Right lobe of liver (tissue), 6 donors: ENCODE measurements around the gene IL17C. TPM values are rescaled to one million over a fixed set of nuclear protein-coding genes. Genes with fewer than 3 reads are reported as not detected.

Source experiments
- ATAC-seq, 4 donors: fragments of 200-7000 bp; cut with Tn5 transposase; one replicate each; pipeline ENCODE4 v1.9.1; 2020; ENCODE audit warnings: mild to moderate bottlenecking in 4 of 4, moderate library complexity in 4 of 4
- DNase-seq, 3 donors: peaks; one replicate each; pipeline ENCODE4 v3.0.0-alpha.2; 2020
- H3K27ac ChIP-seq, 3 donors: fragments of 200-600 bp; one replicate each; pipeline ENCODE4 v1.8.0; 2022
- H3K27me3 ChIP-seq, 2 donors: fragments of 200-600 bp; one replicate each; pipeline ENCODE4 v1.8.0; 2022
- H3K36me3 ChIP-seq, 4 donors: fragments of 200-600 bp; sonication (generic) in 1 of 4; one replicate each; pipeline versions ENCODE4 v1.5.1 to v1.8.0; 2017 to 2022; ENCODE audit warnings: control low read depth in 1 of 4
- H3K4me1 ChIP-seq, 4 donors: fragments of 200-600 bp; sonication (generic) in 1 of 4; one replicate each; pipeline versions ENCODE4 v1.5.1 to v1.8.0; 2017 to 2022; ENCODE audit warnings: control low read depth in 1 of 4
- H3K4me3 ChIP-seq, 3 donors: fragments of 200-600 bp; one replicate each; pipeline ENCODE4 v1.8.0; 2022
- H3K9me3 ChIP-seq, 4 donors: fragments of 200-600 bp; sonication (generic) in 1 of 4; one replicate each; pipeline versions ENCODE4 v1.5.1 to v1.8.0; 2017 to 2022; ENCODE audit warnings: control low read depth in 1 of 4
- CTCF ChIP-seq, 4 donors: fragments of 200-600 bp in 3 of 4; fragments of 450-650 bp in 1 of 4; IDR thresholded peaks; one replicate each; pipeline versions ENCODE4 v1.5.1 to v1.8.0; 2016 to 2022; ENCODE audit warnings: antibody characterized with exemption in 4 of 4, mild to moderate bottlenecking in 2 of 4
- POLR2A ChIP-seq: fragments of 450-650 bp; IDR thresholded peaks from one replicate; pipeline ENCODE4 v1.6.1; 2017; ENCODE audit warnings: antibody characterized with exemption, mild to moderate bottlenecking
- WGBS: methylation state at CpG from one replicate; pipeline ENCODE4 v1.1.6; 2018; ENCODE audit warnings: low coverage, low lambda C conversion rate; ENCODE audit not compliant: insufficient coverage; ENCODE audit errors: missing lambda C conversion rate; 5-methylcytosine and 5-hydroxymethylcytosine counted together
- intact Hi-C, 2 donors: fragments of 100-400 bp; cut with DNase I; formaldehyde crosslinking; loops; one replicate each; pipeline versions ENCODE4 v1.11.2 to v1.14.1; 2022
- total RNA-seq, 6 experiments: library from RNA; depleted of rRNA in 2 of 6; stranded (reverse); fragments of >200 nt in 2 of 6; fragmentation: NEBNext Ultra II Directional in 3 of 6; extraction: Animal tissue kit (Norgen Biotek cat#: 25700) in 3 of 6; gene quantifications; one replicate each; pipeline versions ENCODE4 v1.1.0 to v1.2.4, GENCODE V29; 2016 to 2023
- donor health status: DM: no; HTN: yes; CAD: no.
- donor health status: DM: no; HTN: no; CAD: no.
- donor health status: DM: no; HTN: no; CAD: no.
- donor health status: DM: no; HTN: yes; CAD: no.
- donor health status: DM: no; HTN: yes; CAD: no.

Gene IL17C
- total RNA-seq, 6 experiments from 2014 or later, result not detected

- intact Hi-C loops, result no loop called here
- DNase-seq (no peak), ATAC-seq (no peak)
- TF ChIP-seq CTCF (IDR thresholded peaks at IDR 0.05) (no peak), POLR2A (no peak)
- WGBS, result 62% methylated on average over 7 of the region's 15 CpGs
- Histone ChIP-seq H3K27me3 (no peaks in the 10 kb centered on the region), H3K4me3 (no peak overlapping the region), H3K9me3 (no peaks in the 10 kb centered on the region), H3K27ac (no peak overlapping the region), H3K4me1 (peaks cover 0 to 13% (median 4%) of the 10 kb centered on the region in 4 donors), H3K36me3 (no peaks in the 10 kb centered on the region)
Measured at GRCh38 chr16:88684569-88685155, 46.3 kb downstream of the IL17C start.

- WGBS, result 7% methylated on average over 9 of the region's 33 CpGs
- H3K4me1 ChIP-seq, result peaks cover 0 to 13% (median 4%) of the 10 kb centered on the region in 4 donors
- no peak overlapping the region for H3K27ac ChIP-seq
- DNase-seq (peak in 1 of 3 donors; percentile 50), ATAC-seq (peak in 3 of 4 donors; percentile 1 to 17 (median 2))
- H3K4me3 ChIP-seq, result peak overlapping the region; percentile 55 to 58 (median 57)
- no peaks in the 10 kb centered on the region for H3K9me3 ChIP-seq
- no peaks in the 10 kb centered on the region for H3K27me3 ChIP-seq
- intact Hi-C loops, result no loop called here
- TF ChIP-seq POLR2A (no peak), CTCF (IDR thresholded peaks at IDR 0.05) (peak; percentile 25 to 45 (median 31))
- H3K36me3 ChIP-seq, result no peaks in the 10 kb centered on the region
Measured at GRCh38 chr16:88685156-88686061, 47.0 kb downstream of the IL17C start.

GRCh38 chr16:88686062-88686438, 47.7 kb downstream of the IL17C start:
- 0% methylated on average over 3 of the region's 25 CpGs for WGBS
- DNase-seq, result peak in 1 of 3 donors; percentile 53
- intact Hi-C loops, result no loop called here
- Histone ChIP-seq H3K4me3 (peak overlapping the region; percentile 55 to 58 (median 57)), H3K9me3 (no peaks in the 10 kb centered on the region), H3K4me1 (peaks cover 0 to 13% (median 4%) of the 10 kb centered on the region in 4 donors), H3K27ac (peak overlapping the region in 1 of 3 donors; percentile 52), H3K27me3 (no peaks in the 10 kb centered on the region), H3K36me3 (no peaks in the 10 kb centered on the region)
- TF ChIP-seq POLR2A (no peak), CTCF (IDR thresholded peaks at IDR 0.05) (no peak)
- ATAC-seq, result peak; percentile 20 to 44 (median 40)

GRCh38 chr16:88686439-88687253, 48.3 kb downstream of the IL17C start, which contains the start of gene SNAI3:
Gene SNAI3 (minus strand): TSS chr16:88686507. CDS start chr16:88686406, 101 bp downstream.
- H3K4me1 ChIP-seq, result peaks cover 0 to 11% (median 4%) of the 10 kb centered on the region in 4 donors
- H3K36me3 ChIP-seq, result no peaks in the 10 kb centered on the region
- no peaks in the 10 kb centered on the region for H3K9me3 ChIP-seq
- peak; percentile 91 to 92 (median 92) for DNase-seq
- intact Hi-C loops, result no loop called here
- TF ChIP-seq POLR2A (no peak), CTCF (IDR thresholded peaks at IDR 0.05) (no peak)
- H3K27ac ChIP-seq, result peak within 1 kb of the TSS in 1 of 3 donors; percentile 52
- H3K27me3 ChIP-seq, result no peaks in the 10 kb centered on the region
- peak within 1 kb of the TSS; percentile 55 to 58 (median 57) for H3K4me3 ChIP-seq
- 2% methylated on average over 8 of the region's 65 CpGs for WGBS
- peak; percentile 86 to 94 (median 92) for ATAC-seq
